WTC11 (cell line): Measurements from ENCODE around the gene C2CD5. TPM values are rescaled to one million over a fixed set of nuclear protein-coding genes. Genes with fewer than 3 reads are reported as not detected.

Experiments used
- ATAC-seq: fragments of 200-7000 bp; cut with Tn5 transposase; 2 replicates; pipeline ENCODE4 v1.10.0; 2021; ENCODE audit warnings: mild to moderate bottlenecking, moderate library complexity
- CTCF ChIA-PET: fragments of 300-600 bp; sonication (Branson Sonifier 250); formaldehyde crosslinking; loops from one replicate; lab custom pipeline; 2021; ENCODE audit warnings: antibody characterized with exemption; lab: Charles Lee
- POLR2A ChIA-PET: fragments of 350-600 bp; sonication (Branson Sonifier 250); formaldehyde crosslinking; loops from one replicate; lab custom pipeline; 2021; ENCODE audit warnings: antibody characterized with exemption; lab: Charles Lee
- DNase-seq: peaks from one replicate; pipeline ENCODE4 v3.0.0; 2021; ENCODE audit warnings: low spot score
- H3K27ac Mint-ChIP-seq: 2 replicates; pipeline ENCODE4 v1.8.0; 2021; ENCODE audit warnings: mixed read lengths
- H3K27me3 Mint-ChIP-seq: 2 replicates; pipeline ENCODE4 v1.8.0; 2021; ENCODE audit warnings: low read depth, mild to moderate bottlenecking, moderate library complexity, mixed read lengths
- H3K36me3 Mint-ChIP-seq: 2 replicates; pipeline ENCODE4 v1.8.0; 2021; ENCODE audit warnings: mixed read lengths
- H3K4me1 Mint-ChIP-seq: 2 replicates; pipeline ENCODE4 v1.8.0; 2022; ENCODE audit warnings: mixed read lengths
- H3K4me3 Mint-ChIP-seq: 2 replicates; pipeline ENCODE4 v1.8.0; 2021; ENCODE audit warnings: mild to moderate bottlenecking, moderate library complexity, mixed read lengths
- H3K9me3 Mint-ChIP-seq: 2 replicates; pipeline ENCODE4 v1.8.0; 2021; ENCODE audit warnings: mixed read lengths
- AR ChIP-seq: fragments of 250-450 bp; sonication (Bioruptor Pico); IDR thresholded peaks from 2 replicates; pipeline ENCODE4 v1.9.0; 2021; ENCODE audit warnings: mild to moderate bottlenecking
- CREB1 ChIP-seq: sonication (generic); formaldehyde crosslinking; IDR thresholded peaks from 2 replicates; pipeline ENCODE4 v1.8.0; 2023; ENCODE audit warnings: mild to moderate bottlenecking, missing genetic modification reagents
- E2F1 ChIP-seq: sonication (generic); formaldehyde crosslinking; IDR thresholded peaks from 2 replicates; pipeline ENCODE4 v1.8.0; 2022; ENCODE audit warnings: mild to moderate bottlenecking, missing genetic modification reagents
- E2F5 ChIP-seq: sonication (generic); formaldehyde crosslinking; IDR thresholded peaks from 2 replicates; pipeline ENCODE4 v1.8.1; 2022; ENCODE audit warnings: mild to moderate bottlenecking, moderate library complexity, missing genetic modification reagents
- ELF4 ChIP-seq: sonication (generic); formaldehyde crosslinking; IDR thresholded peaks from 2 replicates; pipeline ENCODE4 v1.8.1; 2022; ENCODE audit warnings: low read depth, mild to moderate bottlenecking, moderate library complexity, missing genetic modification reagents
- GABPB1 ChIP-seq: sonication (generic); formaldehyde crosslinking; IDR thresholded peaks from 2 replicates; pipeline ENCODE4 v1.8.1; 2023; ENCODE audit warnings: mild to moderate bottlenecking, missing genetic modification reagents
- GTF2I ChIP-seq: fragments of 250-450 bp; sonication (Bioruptor Pico); conservative IDR thresholded peaks from 2 replicates; pipeline ENCODE4 v1.4.0; 2021; ENCODE audit warnings: mild to moderate bottlenecking
- HMGA2 ChIP-seq: fragments of 250-450 bp; sonication (Bioruptor Pico); IDR thresholded peaks from 2 replicates; pipeline ENCODE4 v1.4.0; 2021; ENCODE audit warnings: mild to moderate bottlenecking, moderate library complexity
- HMGXB4 ChIP-seq: sonication (generic); formaldehyde crosslinking; IDR thresholded peaks from 2 replicates; pipeline ENCODE4 v1.8.1; 2023; ENCODE audit warnings: mild to moderate bottlenecking, moderate library complexity, missing genetic modification reagents
- IRF2 ChIP-seq: sonication (generic); formaldehyde crosslinking; IDR thresholded peaks from 2 replicates; pipeline ENCODE4 v1.8.0; 2022; ENCODE audit warnings: low read depth, missing genetic modification reagents, borderline replicate concordance
- KAT7 ChIP-seq: sonication (generic); formaldehyde crosslinking; IDR thresholded peaks from 2 replicates; pipeline ENCODE4 v1.8.1; 2023; ENCODE audit warnings: missing genetic modification reagents, mild to moderate bottlenecking, borderline replicate concordance
- MLX ChIP-seq: sonication (generic); formaldehyde crosslinking; IDR thresholded peaks from 2 replicates; pipeline ENCODE4 v1.8.1; 2023; ENCODE audit warnings: mild to moderate bottlenecking, missing genetic modification reagents, moderate library complexity
- MXD4 ChIP-seq: fragments of 250-450 bp; sonication (Bioruptor Pico); IDR thresholded peaks from 2 replicates; pipeline ENCODE4 v1.8.0; 2021; ENCODE audit warnings: mild to moderate bottlenecking, moderate library complexity, borderline replicate concordance
- NFATC4 ChIP-seq: fragments of 250-450 bp; sonication (Bioruptor Pico); IDR thresholded peaks from 2 replicates; pipeline ENCODE4 v1.9.0; 2021; ENCODE audit warnings: mild to moderate bottlenecking
- NR1H2 ChIP-seq: sonication (generic); formaldehyde crosslinking; IDR thresholded peaks from 2 replicates; pipeline ENCODE4 v1.9.0; 2021; ENCODE audit warnings: mild to moderate bottlenecking, moderate library complexity, missing genetic modification reagents
- PRDM15 ChIP-seq: sonication (generic); formaldehyde crosslinking; IDR thresholded peaks from 2 replicates; pipeline ENCODE4 v1.8.0; 2022; ENCODE audit warnings: missing genetic modification reagents
- ZBTB43 ChIP-seq: sonication (generic); formaldehyde crosslinking; IDR thresholded peaks from 2 replicates; pipeline ENCODE4 v1.8.1; 2023; ENCODE audit warnings: mild to moderate bottlenecking, missing genetic modification reagents
- ZNF121 ChIP-seq: sonication (generic); formaldehyde crosslinking; IDR thresholded peaks from 2 replicates; pipeline ENCODE4 v1.8.0; 2023; ENCODE audit warnings: missing genetic modification reagents
- ZNF232 ChIP-seq: sonication (generic); formaldehyde crosslinking; IDR thresholded peaks from 2 replicates; pipeline ENCODE4 v1.8.0; 2022; ENCODE audit warnings: mild to moderate bottlenecking, missing genetic modification reagents
- ZNF671 ChIP-seq: fragments of 250-450 bp; sonication (Bioruptor Pico); IDR thresholded peaks from 2 replicates; pipeline ENCODE4 v1.8.0; 2021; ENCODE audit warnings: mild to moderate bottlenecking
- ZSCAN18 ChIP-seq: fragments of 250-450 bp; sonication (Bioruptor Pico); IDR thresholded peaks from 2 replicates; pipeline ENCODE4 v2.1.2; 2022; ENCODE audit warnings: mild to moderate bottlenecking, moderate library complexity
- total RNA-seq: library from RNA; stranded (reverse); gene quantifications from 3 replicates; pipeline ENCODE4 v1.2.3, GENCODE V29; 2021

Gene C2CD5
- total RNA-seq, 1 experiment from 2014 or later, result 48.1 TPM

GRCh38 chr12:22467190-22467589, 77.2 kb downstream of the C2CD5 start:
- Mint-ChIP-seq H3K36me3 (peaks cover 12% of the 10 kb centered on the region), H3K4me1 (no peaks in the 10 kb centered on the region), H3K27ac (no peak overlapping the region), H3K27me3 (no peaks in the 10 kb centered on the region), H3K9me3 (no peaks in the 10 kb centered on the region), H3K4me3 (no peak overlapping the region)
- DNase-seq, result no peak
- ChIA-PET CTCF (no interaction called here), POLR2A (interaction anchor here (0.6 kb wide), 1 partner anchor 24 kb away, joined by 4 read pairs; no protein-coding TSS in a partner anchor)
- no peak for TF ChIP-seq HMGXB4
- TF ChIP-seq HMGA2 (CRISPR knock-in tag), result no peak
- TF ChIP-seq CREB1 (CRISPR knock-in tag), result no peak
- no peak for TF ChIP-seq GABPB1 (CRISPR knock-in tag)
- TF ChIP-seq NFATC4 (CRISPR knock-in tag), result no peak
- TF ChIP-seq IRF2 (CRISPR knock-in tag), result no peak
- no peak for TF ChIP-seq ELF4 (CRISPR knock-in tag)
- TF ChIP-seq ZSCAN18, result no peak
- no peak for TF ChIP-seq MXD4 (CRISPR knock-in tag)
- TF ChIP-seq ZNF121 (CRISPR knock-in tag), result no peak
- TF ChIP-seq AR (CRISPR knock-in tag), result no peak
- no peak for TF ChIP-seq MLX (CRISPR knock-in tag)
- TF ChIP-seq GTF2I (CRISPR knock-in tag), result no peak
- no peak for TF ChIP-seq KAT7 (CRISPR knock-in tag)
- TF ChIP-seq ZNF232 (CRISPR knock-in tag), result no peak
- no peak for TF ChIP-seq E2F1 (CRISPR knock-in tag)
- ATAC-seq, result no peak

GRCh38 chr12:22463306-22463705, 81.0 kb downstream of the C2CD5 start:
- H3K9me3 Mint-ChIP-seq, result no peaks in the 10 kb centered on the region
- ChIA-PET POLR2A (no interaction called here), CTCF (no interaction called here)
- H3K36me3 Mint-ChIP-seq, result no peaks in the 10 kb centered on the region
- H3K27ac Mint-ChIP-seq, result no peak overlapping the region
- no peaks in the 10 kb centered on the region for H3K27me3 Mint-ChIP-seq
- DNase-seq (no peak), ATAC-seq (no peak)
- 0 out of 2 replicates have a peak, but pooled peaks cover 3% of the 10 kb centered on the region for H3K4me1 Mint-ChIP-seq
- no peak overlapping the region for H3K4me3 Mint-ChIP-seq
- no peak for TF ChIP-seq E2F5
- TF ChIP-seq ZSCAN18, result no peak
- TF ChIP-seq NR1H2 (CRISPR knock-in tag), result no peak
- no peak for TF ChIP-seq IRF2 (CRISPR knock-in tag)
- TF ChIP-seq ZNF671 (CRISPR knock-in tag), result no peak
- TF ChIP-seq ZBTB43 (CRISPR knock-in tag), result no peak
- no peak for TF ChIP-seq PRDM15 (CRISPR knock-in tag)
